ENCODE data around the gene SLC17A5. TPM values are rescaled to one million over a fixed set of nuclear protein-coding genes. Genes with fewer than 3 reads are reported as not detected.
A peak's percentile ranks its signal among the peaks of the same experiment; 100 is the strongest.

Gene SLC17A5
- 10 to 100 TPM in 8 of 9 donors, 1 to 10 TPM in 1; 9.8 to 20.3 (median 14.1) TPM for total RNA-seq
- polyA plus RNA-seq: 10 to 100 TPM in 1 of 3 donors, 1 to 10 TPM in 2; 1.5 to 12.3 (median 3.0) TPM
- long read RNA-seq, donor 1: 0 reads
- long read RNA-seq, donor 2: 0 reads
- long read RNA-seq, donor 3, partial matches to known transcripts: 0 of 2 reads
- long read RNA-seq, donor 3, other reads (novel, unspliced or antisense): 0 of 2 reads
- long read RNA-seq, donor 4, transcript SLC17A5-201 (11 exons, 3,455 nt): major isoform, 9 of 16 reads
- long read RNA-seq, donor 4, partial matches to known transcripts: 4 of 16 reads
- long read RNA-seq, donor 4, other reads (novel, unspliced or antisense): 3 of 16 reads
- long read RNA-seq, donor 5, transcript SLC17A5-201 (11 exons, 3,455 nt): major isoform, 16 of 26 reads
- long read RNA-seq, donor 5, partial matches to known transcripts: 4 of 26 reads
- long read RNA-seq, donor 5, other reads (novel, unspliced or antisense): 6 of 26 reads
- long read RNA-seq, donor 6, transcript SLC17A5-201 (11 exons, 3,455 nt): major isoform, 7 of 12 reads
- long read RNA-seq, donor 6, partial matches to known transcripts: 0 of 12 reads
- long read RNA-seq, donor 6, other reads (novel, unspliced or antisense): 5 of 12 reads
- long read RNA-seq, donor 7, partial matches to known transcripts: 0 of 1 reads
- long read RNA-seq, donor 7, other reads (novel, unspliced or antisense): 0 of 1 reads
- long read RNA-seq, donor 8, transcript SLC17A5-201 (11 exons, 3,455 nt): major isoform, 6 of 6 reads
- long read RNA-seq, donor 8, partial matches to known transcripts: 0 of 6 reads
- long read RNA-seq, donor 8, other reads (novel, unspliced or antisense): 0 of 6 reads
- long read RNA-seq, donor 9, partial matches to known transcripts: 0 of 1 reads
- long read RNA-seq, donor 9, other reads (novel, unspliced or antisense): 0 of 1 reads
- long read RNA-seq, donor 10: 0 reads

DNA sequence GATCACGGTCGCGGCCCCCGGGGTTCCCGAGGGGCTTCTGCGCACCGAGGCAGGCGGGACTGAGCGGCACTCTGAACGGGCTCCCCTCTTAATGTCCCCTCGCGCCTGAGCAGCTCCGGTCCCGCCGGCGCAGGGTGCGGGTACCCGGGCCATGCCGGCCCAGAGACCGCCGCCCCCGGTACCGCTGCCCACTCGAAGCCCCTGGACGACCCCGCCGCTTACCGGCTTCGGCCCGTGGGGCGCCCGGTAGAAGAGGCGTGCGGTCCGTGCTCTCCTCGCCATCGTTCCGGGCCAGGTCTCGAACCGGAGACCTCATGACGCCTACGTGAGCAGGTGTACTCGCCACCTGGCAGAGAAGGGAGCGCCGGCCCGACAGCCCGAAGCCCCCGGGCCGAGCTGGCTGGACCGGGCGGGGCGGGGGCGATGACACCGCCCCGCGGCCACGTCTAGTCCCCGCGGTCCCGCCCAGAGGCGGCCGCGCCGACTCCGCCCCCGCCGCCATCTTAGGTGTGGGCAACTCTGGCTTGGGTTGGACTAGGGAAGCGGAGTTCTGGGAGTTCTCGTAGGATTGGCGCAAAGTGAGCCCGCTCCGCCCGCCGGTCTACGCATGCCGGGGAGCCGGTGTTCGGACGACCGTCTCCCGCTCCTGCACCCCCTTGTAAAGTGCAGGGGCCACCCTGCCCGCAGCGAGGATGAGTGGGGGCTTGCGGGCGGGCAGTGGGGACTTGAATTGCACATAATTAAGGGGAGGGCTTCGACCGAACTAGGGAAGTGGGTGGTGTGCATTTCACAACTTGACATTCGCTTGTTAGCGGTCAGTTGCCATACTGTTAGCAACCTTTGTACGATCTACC lies at the start of gene SLC17A5:
Gene SLC17A5, minus strand, starts transcription at position 422 of the 854 bp plus-strand sequence. Its CDS starts 106 bp downstream, at position 316.
- Histone ChIP-seq H3K9me3 (replicated peaks in 1 of 3) (no peaks in the 10 kb centered on the region), H3K36me3 (replicated peaks in 1 of 2) (peaks cover 0 to 4% of the 10 kb centered on the region in 2 donors), H3K27ac (peak within 1 kb of the TSS; percentile 1 to 96 (median 89)), H3K4me3 (peak within 1 kb of the TSS; percentile 77 to 98 (median 94)), H3K4me1 (replicated peaks in 1 of 2) (peaks cover 4 to 20% of the 10 kb centered on the region in 2 donors), H3K27me3 (no peaks in the 10 kb centered on the region)
- DNase-seq: peak; percentile 92 to 96 (median 94)
- 0 to 1% (median 0%) methylated on average over 8 to 90 of the region's 90 CpGs for WGBS, 4 donors
- intact Hi-C loops (cut with DNase I): no loop called here
- TF ChIP-seq CTCF (IDR thresholded peaks at IDR 0.05) (no peak), POLR2A (IDR thresholded peaks at IDR 0.05) (peak in 1 of 2 donors; percentile 85)

- TF ChIP-seq POLR2A (IDR thresholded peaks at IDR 0.05) (no peak), CTCF (IDR thresholded peaks at IDR 0.05) (no peak)
- Histone ChIP-seq H3K27me3 (peaks cover 5% of the 10 kb centered on the region), H3K9me3 (replicated peaks in 1 of 3) (no peaks in the 10 kb centered on the region), H3K4me3 (no peak overlapping the region), H3K27ac (no peak overlapping the region), H3K36me3 (replicated peaks in 1 of 2) (no peaks in the 10 kb centered on the region), H3K4me1 (replicated peaks in 1 of 2) (no peaks in the 10 kb centered on the region)
- 48 to 66% (median 58%) methylated on average over 1 of the region's 1 CpG for WGBS, 4 donors
- DNase-seq: no peak
- intact Hi-C loops (cut with DNase I): no loop called here
Measured at GRCh38 chr6:73703466-73703865, 49.7 kb upstream of the SLC17A5 start.

GRCh38 chr6:73702444-73702843 lies 48.7 kb upstream of the SLC17A5 start:
- 81 to 84% (median 83%) methylated on average over 2 of the region's 2 CpGs for WGBS, 4 donors
- intact Hi-C loops (cut with DNase I): no loop called here
- DNase-seq: no peak
- no peak for TF ChIP-seq POLR2A (IDR thresholded peaks at IDR 0.05)
- Histone ChIP-seq H3K27ac (no peak overlapping the region), H3K27me3 (peaks cover 10% of the 10 kb centered on the region), H3K9me3 (replicated peaks in 1 of 3) (no peaks in the 10 kb centered on the region), H3K36me3 (replicated peaks in 1 of 2) (no peaks in the 10 kb centered on the region), H3K4me3 (no peak overlapping the region), H3K4me1 (replicated peaks in 1 of 2) (no peaks in the 10 kb centered on the region)

- Histone ChIP-seq H3K27ac (no peak overlapping the region), H3K4me3 (no peak overlapping the region), H3K9me3 (replicated peaks in 1 of 3) (no peaks in the 10 kb centered on the region), H3K36me3 (replicated peaks in 1 of 2) (no peaks in the 10 kb centered on the region), H3K4me1 (replicated peaks in 1 of 2) (peaks cover 0 to 6% of the 10 kb centered on the region in 2 donors), H3K27me3 (peaks cover 10% of the 10 kb centered on the region)
- intact Hi-C loops (cut with DNase I): no loop called here
- TF ChIP-seq CTCF (IDR thresholded peaks at IDR 0.05) (no peak), POLR2A (IDR thresholded peaks at IDR 0.05) (no peak)
- DNase-seq: no peak
- 70 to 77% (median 75%) methylated on average over 4 of the region's 4 CpGs for WGBS, 4 donors
Measured at GRCh38 chr6:73699676-73700459, 46.1 kb upstream of the SLC17A5 start.

Data from adrenal gland (tissue), 19 donors.